HG03575 (cell line): ENCODE data around the gene CCL22.

Experiments used
- ATAC-seq: cut with Tn5 transposase; IDR thresholded peaks from one replicate; pipeline ENCODE4 v1.9.1; 2021; ENCODE audit not compliant: unreplicated experiment, insufficient number of reproducible peaks, low FRiP score; ENCODE audit errors: extremely low read depth

The CCL22 gene

GRCh38 chr16:57411362-57411976, 52.9 kb downstream of the CCL22 start:
- ATAC-seq = no peak

GRCh38 chr16:57412584-57412983, 54.0 kb downstream of the CCL22 start:
- ATAC-seq = no peak

DNA sequence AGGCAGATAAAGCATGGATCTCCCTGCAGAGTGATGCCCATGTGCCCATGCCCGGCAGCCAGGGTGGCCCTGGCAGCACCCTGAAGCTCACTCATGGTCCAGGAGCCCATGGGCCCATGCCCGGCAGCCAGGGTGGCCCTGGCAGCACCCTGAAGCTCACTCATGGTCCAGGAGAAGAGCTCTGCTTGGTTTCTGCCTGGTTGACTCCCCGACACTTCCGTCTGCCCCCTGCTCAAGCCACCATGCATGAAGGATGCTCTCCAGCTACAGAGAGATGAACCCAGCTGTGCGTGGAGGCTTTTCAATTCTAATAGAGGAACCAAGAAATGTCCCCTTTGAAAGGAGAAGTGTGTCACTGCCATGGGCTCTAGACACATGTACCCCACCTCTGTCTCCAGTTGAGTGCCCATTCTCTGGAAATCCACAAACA, 54.7 kb downstream of the CCL22 start:
- peak; percentile 69 for ATAC-seq

DNA sequence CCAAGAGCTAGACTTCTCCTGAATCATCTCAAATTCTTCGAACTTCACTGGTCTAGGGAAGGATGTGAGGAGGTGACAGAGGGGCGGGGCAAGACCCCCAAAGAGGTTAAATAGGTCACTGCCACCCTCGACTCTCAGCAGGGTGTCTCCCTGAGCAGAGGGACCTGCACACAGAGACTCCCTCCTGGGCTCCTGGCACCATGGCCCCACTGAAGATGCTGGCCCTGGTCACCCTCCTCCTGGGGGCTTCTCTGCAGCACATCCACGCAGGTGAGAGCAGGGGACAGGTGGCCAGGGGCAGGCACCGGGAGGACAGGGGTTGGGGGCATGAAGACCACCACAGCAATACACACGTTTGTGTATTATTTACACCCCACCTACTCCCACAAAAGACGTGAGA, 55.1 kb downstream of the CCL22 start:
- no peak for ATAC-seq
